ENCODE data around the gene SLCO2A1.

Gene SLCO2A1

DNA sequence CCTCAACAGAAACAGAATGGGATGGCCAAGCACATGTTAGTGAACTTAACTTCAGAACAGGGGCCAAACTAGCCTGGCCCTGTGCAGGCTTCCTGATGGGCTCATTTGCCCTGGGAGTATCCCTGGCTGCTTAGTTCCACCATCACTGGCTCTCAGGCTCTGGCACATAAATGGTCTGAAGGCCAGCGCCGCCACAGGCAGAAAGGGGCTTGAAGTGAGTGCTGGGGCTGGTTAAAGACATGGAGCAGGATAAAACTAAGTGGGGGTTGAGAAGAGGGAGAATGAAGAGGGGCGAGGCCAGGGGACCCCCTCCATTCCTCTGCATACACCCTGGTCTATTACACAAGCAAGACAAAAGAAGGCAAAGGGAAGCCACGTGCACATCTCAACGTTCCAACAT lies 12.2 kb downstream of the SLCO2A1 start:
- Histone ChIP-seq H3K4me2 (ENCODE audit: low read depth, low read length) (no peak overlapping the region), H3K27ac (ENCODE audit: low read length) (no peak overlapping the region), H3K9ac (ENCODE audit: low read length) (no peak overlapping the region), H3K9me2 (replicated peaks; ENCODE audit: insufficient read depth, low read length) (no peaks in the 10 kb centered on the region), H3K36me3 (replicated peaks; ENCODE audit: insufficient read depth, low read length) (no peaks in the 10 kb centered on the region), H4K20me1 (ENCODE audit: insufficient read depth, low read length) (no peaks in the 10 kb centered on the region), H3K4me3 (ENCODE audit: low read length) (no peak overlapping the region), H3K27me3 (replicated peaks; ENCODE audit: insufficient read depth, low read length) (no peaks in the 10 kb centered on the region), H3K9me3 (replicated peaks; ENCODE audit: insufficient read depth, low read length) (no peaks in the 10 kb centered on the region), H3K79me2 (ENCODE audit: low read length) (no peaks in the 10 kb centered on the region), H3K4me1 (ENCODE audit: low read length) (no peaks in the 10 kb centered on the region), H2AFZ (ENCODE audit: low read length) (no peak overlapping the region), H3F3A (ENCODE audit: insufficient read depth, low read length) (no peaks in the 10 kb centered on the region)
- no peak for DNase-seq
- TF ChIP-seq EZH2phosphoT487 (IDR thresholded peaks at IDR 0.05; ENCODE audit: low read length) (no peak), EZH2 (optimal IDR thresholded peaks at IDR 0.05; ENCODE audit: low read depth, low read length) (no peak)
- TF ChIP-seq, protein P1, sequence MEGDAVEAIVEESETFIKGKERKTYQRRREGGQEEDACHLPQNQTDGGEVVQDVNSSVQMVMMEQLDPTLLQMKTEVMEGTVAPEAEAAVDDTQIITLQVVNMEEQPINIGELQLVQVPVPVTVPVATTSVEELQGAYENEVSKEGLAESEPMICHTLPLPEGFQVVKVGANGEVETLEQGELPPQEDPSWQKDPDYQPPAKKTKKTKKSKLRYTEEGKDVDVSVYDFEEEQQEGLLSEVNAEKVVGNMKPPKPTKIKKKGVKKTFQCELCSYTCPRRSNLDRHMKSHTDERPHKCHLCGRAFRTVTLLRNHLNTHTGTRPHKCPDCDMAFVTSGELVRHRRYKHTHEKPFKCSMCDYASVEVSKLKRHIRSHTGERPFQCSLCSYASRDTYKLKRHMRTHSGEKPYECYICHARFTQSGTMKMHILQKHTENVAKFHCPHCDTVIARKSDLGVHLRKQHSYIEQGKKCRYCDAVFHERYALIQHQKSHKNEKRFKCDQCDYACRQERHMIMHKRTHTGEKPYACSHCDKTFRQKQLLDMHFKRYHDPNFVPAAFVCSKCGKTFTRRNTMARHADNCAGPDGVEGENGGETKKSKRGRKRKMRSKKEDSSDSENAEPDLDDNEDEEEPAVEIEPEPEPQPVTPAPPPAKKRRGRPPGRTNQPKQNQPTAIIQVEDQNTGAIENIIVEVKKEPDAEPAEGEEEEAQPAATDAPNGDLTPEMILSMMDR (IDR thresholded peaks at IDR 0.05; ENCODE audit: low read length) = no peak

DNA sequence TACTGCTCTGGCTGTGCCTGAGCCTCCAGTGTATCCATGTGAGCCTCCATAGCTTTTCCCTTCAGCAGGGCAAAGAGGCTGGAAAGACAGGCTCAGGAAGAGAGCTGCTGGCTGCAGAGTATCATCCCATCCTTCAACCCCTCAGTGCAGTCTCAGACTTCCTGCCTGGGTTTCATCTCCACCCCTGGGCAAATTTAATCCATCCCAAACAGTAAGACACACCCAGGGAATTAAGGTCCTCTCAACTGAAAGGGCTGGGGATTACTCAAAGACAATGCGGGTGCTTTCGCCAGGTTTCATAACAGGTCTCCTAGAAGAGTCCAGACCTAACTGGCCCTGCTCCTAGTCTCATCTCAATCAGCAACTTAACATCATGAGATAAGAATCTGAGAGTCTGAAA lies 15.5 kb downstream of the SLCO2A1 start:
- TF ChIP-seq EZH2phosphoT487 (IDR thresholded peaks at IDR 0.05; ENCODE audit: low read length) (no peak), EZH2 (optimal IDR thresholded peaks at IDR 0.05; ENCODE audit: low read depth, low read length) (no peak)
- TF ChIP-seq, protein P1 (IDR thresholded peaks at IDR 0.05; ENCODE audit: low read length) = no peak
- Histone ChIP-seq H3K9me3 (replicated peaks; ENCODE audit: insufficient read depth, low read length) (no peaks in the 10 kb centered on the region), H3K9ac (ENCODE audit: low read length) (no peak overlapping the region), H3K9me2 (replicated peaks; ENCODE audit: insufficient read depth, low read length) (no peaks in the 10 kb centered on the region), H3K4me2 (ENCODE audit: low read depth, low read length) (no peak overlapping the region), H3K27ac (ENCODE audit: low read length) (no peak overlapping the region), H3K36me3 (replicated peaks; ENCODE audit: insufficient read depth, low read length) (no peaks in the 10 kb centered on the region), H4K20me1 (ENCODE audit: insufficient read depth, low read length) (no peaks in the 10 kb centered on the region), H3K4me3 (ENCODE audit: low read length) (no peak overlapping the region), H3F3A (ENCODE audit: insufficient read depth, low read length) (no peaks in the 10 kb centered on the region), H3K4me1 (ENCODE audit: low read length) (no peaks in the 10 kb centered on the region), H2AFZ (ENCODE audit: low read length) (no peak overlapping the region), H3K27me3 (replicated peaks; ENCODE audit: insufficient read depth, low read length) (no peaks in the 10 kb centered on the region), H3K79me2 (ENCODE audit: low read length) (no peaks in the 10 kb centered on the region)
- no peak for DNase-seq

DNA sequence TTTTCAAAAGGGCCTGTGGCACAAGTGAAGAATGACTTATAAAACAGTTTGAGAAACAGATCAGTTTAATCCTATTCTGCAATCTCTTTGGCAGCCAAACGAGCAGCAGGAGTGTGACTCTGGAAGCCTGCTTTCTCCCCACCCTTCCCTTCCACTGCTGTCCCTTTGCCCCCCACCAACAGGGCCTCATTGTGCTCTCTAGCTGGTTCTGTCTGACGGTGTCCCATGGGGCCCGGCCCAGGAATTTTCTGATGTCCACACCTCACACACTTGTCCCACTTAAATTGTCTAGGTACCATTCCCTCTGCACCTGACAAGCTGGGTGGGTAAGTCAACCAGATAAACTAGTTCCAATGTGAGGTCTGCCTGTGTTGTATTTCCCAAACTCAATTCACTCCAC lies 16.4 kb downstream of the SLCO2A1 start:
- Histone ChIP-seq H3K79me2 (ENCODE audit: low read length) (no peaks in the 10 kb centered on the region), H3K27ac (ENCODE audit: low read length) (no peak overlapping the region), H2AFZ (ENCODE audit: low read length) (no peak overlapping the region), H3K4me2 (ENCODE audit: low read depth, low read length) (no peak overlapping the region), H3K27me3 (replicated peaks; ENCODE audit: insufficient read depth, low read length) (no peaks in the 10 kb centered on the region), H3K9me3 (replicated peaks; ENCODE audit: insufficient read depth, low read length) (no peaks in the 10 kb centered on the region), H3K9ac (ENCODE audit: low read length) (no peak overlapping the region), H3K9me2 (replicated peaks; ENCODE audit: insufficient read depth, low read length) (no peaks in the 10 kb centered on the region), H3F3A (ENCODE audit: insufficient read depth, low read length) (no peaks in the 10 kb centered on the region), H4K20me1 (ENCODE audit: insufficient read depth, low read length) (no peaks in the 10 kb centered on the region), H3K36me3 (replicated peaks; ENCODE audit: insufficient read depth, low read length) (no peaks in the 10 kb centered on the region), H3K4me3 (ENCODE audit: low read length) (no peak overlapping the region), H3K4me1 (ENCODE audit: low read length) (no peaks in the 10 kb centered on the region)
- no peak for DNase-seq
- TF ChIP-seq EZH2 (optimal IDR thresholded peaks at IDR 0.05; ENCODE audit: low read depth, low read length) (no peak), EZH2phosphoT487 (IDR thresholded peaks at IDR 0.05; ENCODE audit: low read length) (no peak)

DNA sequence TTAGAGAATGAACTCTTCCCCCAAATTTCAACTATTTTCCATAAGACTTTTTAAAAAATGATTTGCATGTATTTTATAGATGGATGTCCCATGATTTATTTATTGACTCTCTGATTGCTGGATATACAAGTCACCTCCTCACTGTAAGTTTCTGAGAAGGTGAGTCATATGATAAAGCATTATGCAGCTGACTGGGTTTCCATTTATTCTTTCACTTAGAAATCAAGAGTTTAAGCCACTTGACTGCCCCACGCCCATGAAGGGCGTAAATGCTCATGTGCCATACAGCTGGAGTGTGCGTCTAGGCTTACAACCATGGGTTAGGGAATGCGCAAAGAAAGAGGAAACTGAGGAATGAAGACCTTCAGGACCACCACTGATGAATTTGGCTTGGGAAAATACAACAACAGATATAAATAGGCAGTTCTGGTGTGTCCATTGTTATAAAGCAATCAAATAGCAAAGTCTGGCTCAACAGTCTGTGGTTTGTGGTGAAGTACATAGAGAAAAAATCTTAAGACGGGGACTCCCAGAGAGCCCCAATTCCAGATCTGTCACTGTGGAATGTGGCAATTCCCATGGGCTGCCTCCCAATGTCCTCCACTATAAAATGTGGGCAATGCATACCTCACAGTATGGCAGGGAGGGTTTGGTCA lies 20.3 kb downstream of the SLCO2A1 start:
- TF ChIP-seq EZH2 (optimal IDR thresholded peaks at IDR 0.05; ENCODE audit: low read depth, low read length) (no peak), EZH2phosphoT487 (IDR thresholded peaks at IDR 0.05; ENCODE audit: low read length) (no peak)
- TF ChIP-seq, protein P1 (IDR thresholded peaks at IDR 0.05; ENCODE audit: low read length) = no peak

More for the DNA sequence above, 20.3 kb downstream of the SLCO2A1 start:
- DNase-seq = no peak
- no peak overlapping the region for H2AFZ ChIP-seq (ENCODE audit: low read length)
- no peaks in the 10 kb centered on the region for H3F3A ChIP-seq (ENCODE audit: insufficient read depth, low read length)
- no peaks in the 10 kb centered on the region for H3K36me3 ChIP-seq (replicated peaks; ENCODE audit: insufficient read depth, low read length)
- no peaks in the 10 kb centered on the region for H3K9me3 ChIP-seq (replicated peaks; ENCODE audit: insufficient read depth, low read length)
- no peak overlapping the region for H3K4me3 ChIP-seq (ENCODE audit: low read length)
- H3K27me3 ChIP-seq (replicated peaks; ENCODE audit: insufficient read depth, low read length) = no peaks in the 10 kb centered on the region
- H3K4me2 ChIP-seq (ENCODE audit: low read depth, low read length) = no peak overlapping the region
- H3K9ac ChIP-seq (ENCODE audit: low read length) = no peak overlapping the region
- no peaks in the 10 kb centered on the region for H4K20me1 ChIP-seq (ENCODE audit: insufficient read depth, low read length)
- no peaks in the 10 kb centered on the region for H3K4me1 ChIP-seq (ENCODE audit: low read length)
- H3K9me2 ChIP-seq (replicated peaks; ENCODE audit: insufficient read depth, low read length) = no peaks in the 10 kb centered on the region
- H3K79me2 ChIP-seq (ENCODE audit: low read length) = no peaks in the 10 kb centered on the region
- H3K27ac ChIP-seq (ENCODE audit: low read length) = no peak overlapping the region

Data from MM.1S (cell line).